ENCODE data around the gene CDCA7L.

The CDCA7L gene

GRCh38 chr7:21891291-21891690 is 54.4 kb downstream of the CDCA7L start:
- H3K27ac ChIP-seq (ENCODE audit: low read length), result no peak overlapping the region

GRCh38 chr7:21887779-21888178 is 57.9 kb downstream of the CDCA7L start:
- H3K9me3 ChIP-seq (ENCODE audit: insufficient read depth, low read length), result no peaks in the 10 kb centered on the region
- H3K4me1 ChIP-seq (ENCODE audit: low read length), result no peaks in the 10 kb centered on the region
- H3K9ac ChIP-seq (ENCODE audit: low read length), result no peak overlapping the region
- H3K36me3 ChIP-seq (replicated peaks; ENCODE audit: low read depth, low read length), result peaks cover 5% of the 10 kb centered on the region
- H3K79me2 ChIP-seq (ENCODE audit: low read length), result no peaks in the 10 kb centered on the region
- H3K4me3 ChIP-seq (ENCODE audit: low read length), result no peak overlapping the region
- H2AFZ ChIP-seq (ENCODE audit: low read depth, low read length), result no peak overlapping the region
- H3K27me3 ChIP-seq (ENCODE audit: low read depth, low read length), result no peaks in the 10 kb centered on the region
- H3K4me2 ChIP-seq (ENCODE audit: low read length), result no peak overlapping the region
- no peaks in the 10 kb centered on the region for H4K20me1 ChIP-seq (ENCODE audit: insufficient read depth, low read length)
- no peak overlapping the region for H3K27ac ChIP-seq (ENCODE audit: low read length)
- TF ChIP-seq CTCF (IDR thresholded peaks at IDR 0.05; ENCODE audit: low read depth, low read length) (no peak), EZH2phosphoT487 (IDR thresholded peaks at IDR 0.05; ENCODE audit: low read depth) (no peak)

More at GRCh38 chr7:21891291-21891690, 54.4 kb downstream of the CDCA7L start:
- Histone ChIP-seq H3K4me1 (ENCODE audit: low read length) (no peaks in the 10 kb centered on the region), H4K20me1 (ENCODE audit: insufficient read depth, low read length) (no peaks in the 10 kb centered on the region), H2AFZ (ENCODE audit: low read depth, low read length) (no peak overlapping the region), H3K36me3 (replicated peaks; ENCODE audit: low read depth, low read length) (peaks cover 5% of the 10 kb centered on the region), H3K9me3 (ENCODE audit: insufficient read depth, low read length) (no peaks in the 10 kb centered on the region), H3K9ac (ENCODE audit: low read length) (no peak overlapping the region), H3K27me3 (ENCODE audit: low read depth, low read length) (no peaks in the 10 kb centered on the region), H3K4me3 (ENCODE audit: low read length) (no peak overlapping the region), H3K4me2 (ENCODE audit: low read length) (no peak overlapping the region), H3K79me2 (ENCODE audit: low read length) (no peaks in the 10 kb centered on the region)
- no peak for TF ChIP-seq CTCF (IDR thresholded peaks at IDR 0.05; ENCODE audit: low read depth, low read length)
- no peak for TF ChIP-seq EZH2phosphoT487 (IDR thresholded peaks at IDR 0.05; ENCODE audit: low read depth)

GRCh38 chr7:21887353-21887752 is 58.3 kb downstream of the CDCA7L start:
- Histone ChIP-seq H3K9ac (ENCODE audit: low read length) (no peak overlapping the region), H3K4me2 (ENCODE audit: low read length) (no peak overlapping the region), H3K27ac (ENCODE audit: low read length) (no peak overlapping the region), H3K79me2 (ENCODE audit: low read length) (no peaks in the 10 kb centered on the region), H3K4me1 (ENCODE audit: low read length) (no peaks in the 10 kb centered on the region), H3K27me3 (ENCODE audit: low read depth, low read length) (no peaks in the 10 kb centered on the region), H3K36me3 (replicated peaks; ENCODE audit: low read depth, low read length) (peaks cover 5% of the 10 kb centered on the region), H4K20me1 (ENCODE audit: insufficient read depth, low read length) (no peaks in the 10 kb centered on the region), H3K4me3 (ENCODE audit: low read length) (no peak overlapping the region), H2AFZ (ENCODE audit: low read depth, low read length) (no peak overlapping the region), H3K9me3 (ENCODE audit: insufficient read depth, low read length) (no peaks in the 10 kb centered on the region)
- no peak for TF ChIP-seq CTCF (IDR thresholded peaks at IDR 0.05; ENCODE audit: low read depth, low read length)
- no peak for TF ChIP-seq EZH2phosphoT487 (IDR thresholded peaks at IDR 0.05; ENCODE audit: low read depth)

- TF ChIP-seq CTCF (IDR thresholded peaks at IDR 0.05; ENCODE audit: low read depth, low read length) (no peak), EZH2phosphoT487 (IDR thresholded peaks at IDR 0.05; ENCODE audit: low read depth) (no peak)
- Histone ChIP-seq H2AFZ (ENCODE audit: low read depth, low read length) (no peak overlapping the region), H3K36me3 (replicated peaks; ENCODE audit: low read depth, low read length) (peaks cover 5% of the 10 kb centered on the region), H3K27ac (ENCODE audit: low read length) (no peak overlapping the region), H3K9me3 (ENCODE audit: insufficient read depth, low read length) (no peaks in the 10 kb centered on the region), H4K20me1 (ENCODE audit: insufficient read depth, low read length) (no peaks in the 10 kb centered on the region), H3K4me2 (ENCODE audit: low read length) (no peak overlapping the region), H3K4me3 (ENCODE audit: low read length) (no peak overlapping the region), H3K27me3 (ENCODE audit: low read depth, low read length) (no peaks in the 10 kb centered on the region), H3K4me1 (ENCODE audit: low read length) (no peaks in the 10 kb centered on the region), H3K9ac (ENCODE audit: low read length) (no peak overlapping the region), H3K79me2 (ENCODE audit: low read length) (no peaks in the 10 kb centered on the region)
These were observed 59.3 kb downstream of the CDCA7L start for GRCh38 chr7:21886396-21886795.
